Testis (tissue), 2 donors: Measurements from ENCODE around the gene OR5T2.

Source experiments
- CTCF ChIP-seq, 3 experiments: fragments of 450-650 bp in 2 of 3; fragments of 200-600 bp in 1 of 3; sonication (generic) in 1 of 3; IDR thresholded peaks; one replicate each; pipeline ENCODE4 v1.5.1; 2016 to 2019; ENCODE audit warnings: antibody characterized with exemption in 3 of 3, mild to moderate bottlenecking in 2 of 3, moderate library complexity in 1 of 3
- POLR2A ChIP-seq: fragments of 450-650 bp; IDR thresholded peaks from one replicate; pipeline ENCODE4 v1.6.1; 2017; ENCODE audit warnings: antibody characterized with exemption, mild to moderate bottlenecking, moderate library complexity

GRCh38 chr11:56271092-56271491 lies 37.0 kb upstream of the OR5T2 start:
- TF ChIP-seq CTCF (IDR thresholded peaks at IDR 0.05) (no peak), POLR2A (no peak)
